Skin of body (tissue), 2 donors: ENCODE data around the gene TACC3. TPM values are rescaled to one million over a fixed set of nuclear protein-coding genes. Genes with fewer than 3 reads are reported as not detected.

Experiments
- DNase-seq: peaks from one replicate; lab custom pipeline; 2025; lab: John Stamatoyannopoulos, UW
- total RNA-seq: library from RNA; depleted of rRNA; stranded (reverse); fragments of >200 nt; gene quantifications from one replicate; pipeline ENCODE4 v1.2.3, GENCODE V29; 2014

TACC3 gene
- total RNA-seq, 1 donor from 2014 or later: 14.1 TPM

GRCh38 chr4:1745697-1746096, 24.4 kb downstream of the TACC3 start:
- no peak for DNase-seq

- no peak for DNase-seq
Measured at GRCh38 chr4:1746265-1746691, 25.0 kb downstream of the TACC3 start.

GRCh38 chr4:1746919-1747602, 25.7 kb downstream of the TACC3 start:
- no peak for DNase-seq

- DNase-seq: no peak
Measured at GRCh38 chr4:1747603-1747967, 26.3 kb downstream of the TACC3 start.

GRCh38 chr4:1748465-1748995, 27.2 kb downstream of the TACC3 start:
- no peak for DNase-seq

GRCh38 chr4:1749370-1749769, 28.0 kb downstream of the TACC3 start:
- no peak for DNase-seq

GRCh38 chr4:1749826-1750225, 28.5 kb downstream of the TACC3 start:
- DNase-seq: no peak

- no peak for DNase-seq
Measured at GRCh38 chr4:1750381-1751154, 29.2 kb downstream of the TACC3 start.

- no peak for DNase-seq
Measured at GRCh38 chr4:1751155-1751918, 30.0 kb downstream of the TACC3 start.

GRCh38 chr4:1751919-1752283, 30.6 kb downstream of the TACC3 start:
- DNase-seq: no peak

- no peak for DNase-seq
Measured at GRCh38 chr4:1752284-1753041, 31.1 kb downstream of the TACC3 start.

- no peak for DNase-seq
Measured at GRCh38 chr4:1753294-1753696, 32.0 kb downstream of the TACC3 start.

GRCh38 chr4:1753697-1754311, 32.5 kb downstream of the TACC3 start:
- no peak for DNase-seq

- no peak for DNase-seq
Measured at GRCh38 chr4:1754336-1754735, 33.0 kb downstream of the TACC3 start.

GRCh38 chr4:1755297-1755696, 34.0 kb downstream of the TACC3 start:
- DNase-seq: no peak

- DNase-seq: no peak
Measured at GRCh38 chr4:1756079-1756478, 34.8 kb downstream of the TACC3 start.

- DNase-seq: no peak
Measured at GRCh38 chr4:1756893-1757779, 35.8 kb downstream of the TACC3 start.

GRCh38 chr4:1757836-1758235, 36.5 kb downstream of the TACC3 start:
- DNase-seq: no peak

GRCh38 chr4:1758306-1759121, 37.2 kb downstream of the TACC3 start:
- no peak for DNase-seq
